SK-N-MC (cell line): Measurements from ENCODE around the gene HAND2.

ENCODE experiments used
- EZH2 ChIP-seq: fragments of 200-600 bp; sonication (generic); IDR thresholded peaks from one replicate; pipeline ENCODE4 v1.6.1; 2017; ENCODE audit warnings: antibody characterized with exemption
- FOXP2 ChIP-seq: optimal IDR thresholded peaks from 2 replicates; pipeline ENCODE3; 2011; ENCODE audit warnings: mild to moderate bottlenecking, moderate library complexity; ENCODE audit not compliant: insufficient read depth; ENCODE audit errors: extremely low read length, control extremely low read depth
- POLR2AphosphoS5 ChIP-seq: IDR thresholded peaks from 2 replicates; pipeline ENCODE4 v1.6.1; 2012; ENCODE audit warnings: mild to moderate bottlenecking, low read depth, low read length, borderline replicate concordance

DNA sequence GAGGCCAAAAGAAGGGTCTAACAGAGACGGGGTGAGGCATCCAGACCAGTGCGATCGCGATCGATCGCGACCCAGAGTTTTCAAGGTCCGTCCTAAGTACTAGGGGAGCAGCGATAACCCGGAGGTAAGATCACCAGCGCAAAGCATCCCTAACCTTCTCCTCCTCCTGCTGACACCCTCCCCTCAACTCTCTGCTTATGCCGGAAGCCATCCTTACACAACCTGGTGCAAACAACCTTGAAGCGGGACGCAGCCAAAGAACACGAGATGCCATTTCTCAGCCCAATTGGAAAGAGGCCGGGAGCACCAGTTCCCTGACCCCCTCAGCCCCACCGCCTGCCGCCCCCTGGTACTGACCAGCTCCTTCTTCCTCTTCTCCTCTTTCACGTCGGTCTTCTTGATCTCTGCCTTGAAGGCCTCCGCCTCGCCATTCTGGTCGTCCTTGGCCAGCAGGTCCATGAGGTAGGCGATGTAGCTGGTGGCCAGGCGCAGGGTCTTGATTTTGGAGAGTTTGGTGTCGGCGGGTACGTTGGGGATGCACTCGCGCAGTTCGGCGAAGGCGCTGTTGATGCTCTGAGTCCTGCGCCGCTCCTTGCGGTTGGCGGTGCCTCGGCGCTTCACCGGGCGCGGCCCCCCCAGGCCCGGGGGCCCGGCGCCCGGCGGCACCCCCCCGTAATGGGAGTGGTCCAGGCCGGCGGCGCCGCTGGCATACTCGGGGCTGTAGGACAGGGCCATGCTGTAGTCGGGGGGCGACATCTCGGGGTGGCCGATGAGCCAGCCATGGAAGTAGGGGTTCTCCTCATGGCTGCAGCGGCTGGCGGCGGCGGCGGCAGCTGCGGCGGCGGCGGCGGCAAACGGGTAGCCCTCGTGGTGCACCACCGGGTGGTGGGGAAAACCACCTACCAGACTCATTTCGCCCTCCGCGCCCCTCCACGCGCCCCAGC is 1.4 kb downstream of the HAND2 start:
- no peak for TF ChIP-seq EZH2
- no peak for TF ChIP-seq FOXP2
- TF ChIP-seq POLR2AphosphoS5: no peak
